Mesenteric fat pad (tissue), 1 donor: ENCODE measurements around the gene RTN4RL1. TPM values are rescaled to one million over a fixed set of nuclear protein-coding genes. Genes with fewer than 3 reads are reported as not detected.

Experiments
- DNase-seq: peaks from one replicate; pipeline ENCODE4 v3.0.0-alpha.2; 2020; ENCODE audit warnings: low spot score
- total RNA-seq: library from RNA; stranded (reverse); fragmentation: NEBNext Ultra II Directional; extraction: Animal tissue kit (Norgen Biotek cat#: 25700); gene quantifications from one replicate; pipeline ENCODE4 v1.2.1, GENCODE V29; 2021
- donor health status: DM: yes; HTN: yes; CAD: no.

RTN4RL1 gene
- total RNA-seq, 1 donor from 2014 or later = 11.2 TPM

DNA sequence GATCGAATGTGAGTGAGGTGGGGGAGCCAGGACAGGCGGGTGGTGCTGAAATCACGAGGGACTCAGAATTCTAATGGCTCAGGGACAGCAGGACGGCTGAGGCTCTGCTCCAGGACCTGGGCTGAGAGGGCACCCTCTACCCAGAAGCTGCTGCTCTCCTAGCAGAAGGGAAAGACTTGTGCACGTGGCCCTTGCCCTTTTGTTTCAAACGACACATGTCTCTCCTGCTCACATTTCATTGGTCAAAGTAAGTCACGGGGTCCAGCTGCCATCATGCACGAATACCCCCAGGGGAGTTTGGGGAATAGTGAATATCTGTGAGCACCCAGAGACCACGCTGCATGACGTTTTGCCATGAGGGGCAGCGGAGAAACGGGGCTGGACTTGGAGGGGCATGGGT is 73.2 kb downstream of the RTN4RL1 start:
- no peak for DNase-seq

GRCh38 chr17:1949754-1950153 is 75.4 kb downstream of the RTN4RL1 start:
- DNase-seq = no peak

DNA sequence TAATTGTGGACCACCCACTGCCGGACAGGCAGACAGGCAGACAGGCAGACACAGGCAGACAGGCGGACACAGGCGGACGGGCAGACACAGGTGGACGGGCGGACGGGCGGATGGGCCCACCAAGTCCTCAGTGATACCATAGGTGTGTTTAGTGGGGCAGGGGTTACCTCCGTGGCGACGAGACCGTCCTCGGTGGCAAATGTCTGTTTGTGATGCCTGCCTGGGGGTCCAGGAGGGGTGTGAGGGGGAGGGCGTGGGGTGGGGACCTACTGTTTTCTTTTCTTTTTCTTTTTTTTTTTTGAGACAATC is 76.7 kb downstream of the RTN4RL1 start:
- DNase-seq = no peak

- DNase-seq = no peak
Measured at GRCh38 chr17:1947743-1948516, 77.2 kb downstream of the RTN4RL1 start.

DNA sequence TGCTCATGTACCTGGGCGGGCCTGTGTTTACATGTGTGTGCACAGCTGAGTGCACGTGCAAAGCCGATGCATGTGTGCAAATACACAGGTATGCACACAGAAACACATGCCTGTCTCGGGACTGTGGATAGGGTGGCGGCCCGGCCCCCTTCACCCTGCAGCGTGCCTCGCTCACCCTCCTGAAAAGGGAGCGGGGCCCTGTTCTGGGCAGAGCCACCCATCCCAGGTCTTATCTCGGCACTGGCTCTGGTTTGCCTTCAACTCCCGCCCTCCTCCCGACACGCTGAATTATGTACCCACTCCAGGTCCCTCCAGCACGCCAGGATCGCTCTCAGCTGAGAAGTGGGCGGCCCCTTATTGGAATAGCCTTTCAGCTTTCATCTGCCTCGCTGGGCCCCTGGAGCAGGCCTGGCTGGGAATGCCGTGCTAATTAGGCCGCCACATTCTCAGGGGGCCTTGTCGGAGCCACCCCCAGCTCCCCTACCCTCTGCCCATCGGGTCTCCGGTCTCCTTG is 77.8 kb downstream of the RTN4RL1 start:
- no peak for DNase-seq

DNA sequence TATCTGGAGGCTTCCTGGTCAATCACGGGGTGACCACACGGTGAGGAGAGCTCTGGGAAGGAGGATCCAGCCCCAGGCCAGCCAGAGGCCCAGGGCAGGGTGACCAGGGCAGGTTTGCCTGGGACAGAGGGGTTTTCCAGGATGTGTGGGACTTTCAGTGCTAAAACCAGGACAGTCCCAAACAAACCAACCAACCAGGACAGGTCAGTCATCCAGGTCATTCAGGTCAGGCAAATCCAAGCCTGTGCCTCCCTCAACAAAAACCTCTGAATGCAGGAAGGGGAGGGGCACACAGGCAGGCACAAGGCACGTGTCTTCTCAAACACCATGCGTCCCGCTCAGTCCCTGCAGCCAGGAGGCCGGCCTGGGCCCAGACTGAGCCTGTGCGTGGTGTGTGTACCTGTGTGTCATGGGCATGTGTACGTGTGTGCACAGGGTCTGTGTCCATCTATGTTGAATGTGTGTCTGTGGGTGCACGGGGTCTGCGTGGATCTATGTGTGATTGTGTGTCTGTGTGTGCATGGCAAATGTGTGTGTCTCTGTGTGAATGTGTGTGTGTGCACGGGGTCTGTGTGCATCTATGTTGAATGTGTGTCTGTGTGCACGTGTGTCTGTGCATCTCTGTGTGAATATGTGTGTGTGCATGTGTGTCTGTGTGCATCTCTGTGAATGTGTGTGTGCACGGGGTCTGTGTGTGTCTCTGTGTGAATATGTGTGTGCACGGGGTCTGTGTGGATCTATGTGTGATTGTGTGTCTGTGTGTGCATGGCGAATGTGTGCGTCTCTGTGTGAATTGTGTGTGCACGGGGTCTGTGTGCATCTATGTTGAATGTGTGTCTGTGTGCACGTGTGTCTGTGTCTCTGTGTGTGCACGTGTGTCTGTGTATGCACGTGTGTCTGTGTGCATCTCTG is 78.9 kb downstream of the RTN4RL1 start:
- no peak for DNase-seq

DNA sequence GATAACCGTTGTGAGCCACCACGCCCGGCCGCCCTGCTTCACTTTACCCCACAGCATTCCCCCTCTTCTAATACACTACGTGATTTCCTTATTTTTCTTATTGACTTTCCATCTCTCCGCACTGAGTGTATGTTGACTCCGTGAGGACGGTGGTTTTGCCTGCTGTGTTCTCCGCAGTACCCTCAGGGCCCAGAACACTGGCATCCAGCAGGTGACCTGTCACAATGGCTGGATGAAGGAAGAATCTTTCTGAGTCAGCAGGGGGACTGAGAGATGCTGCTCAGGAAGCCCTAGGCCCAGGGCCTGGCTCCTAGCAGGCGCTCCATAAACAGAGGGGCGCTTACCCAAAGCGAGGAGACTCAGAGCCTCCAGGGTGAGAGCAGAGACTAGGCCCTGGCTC is 79.5 kb downstream of the RTN4RL1 start:
- no peak for DNase-seq

DNA sequence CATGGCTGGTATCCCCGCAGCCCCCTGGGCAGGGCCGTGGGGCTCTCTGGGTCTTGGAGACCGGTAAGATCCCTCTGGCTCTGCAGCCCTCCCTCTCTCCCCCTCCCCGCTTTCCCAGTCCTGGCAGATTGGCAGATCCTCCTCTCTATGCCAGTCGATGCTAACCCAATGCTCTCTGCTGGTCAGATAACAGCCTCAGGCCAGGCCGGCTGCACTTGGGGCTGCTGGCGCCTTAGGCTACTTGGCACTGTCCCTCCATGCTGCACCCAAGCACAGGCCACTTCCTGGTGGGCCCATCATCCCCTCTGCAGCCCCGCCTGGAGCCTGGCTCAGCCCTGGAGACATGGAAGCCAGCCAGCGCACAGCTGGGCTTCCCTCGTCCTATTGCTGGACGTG is 81.7 kb downstream of the RTN4RL1 start:
- DNase-seq = no peak

GRCh38 chr17:1942666-1943435 is 82.3 kb downstream of the RTN4RL1 start:
- DNase-seq = no peak

DNA sequence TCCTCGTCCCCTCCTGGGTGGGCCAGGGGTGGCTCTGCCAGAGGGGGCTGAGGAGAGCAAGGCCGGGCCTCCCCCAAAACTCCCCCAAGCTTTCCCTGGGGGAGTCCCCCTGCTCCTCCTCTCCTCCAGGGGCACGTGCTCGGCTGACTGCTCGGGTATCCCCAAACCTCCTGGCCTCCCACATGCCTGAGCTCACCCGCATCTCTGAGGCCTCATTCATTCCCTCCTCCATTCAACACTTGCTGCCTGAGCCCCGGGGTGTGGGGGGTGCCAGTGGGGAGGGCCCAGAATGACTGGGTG is 83.1 kb downstream of the RTN4RL1 start:
- no peak for DNase-seq

- no peak for DNase-seq
Measured at GRCh38 chr17:1941272-1942065, 83.7 kb downstream of the RTN4RL1 start.

DNA sequence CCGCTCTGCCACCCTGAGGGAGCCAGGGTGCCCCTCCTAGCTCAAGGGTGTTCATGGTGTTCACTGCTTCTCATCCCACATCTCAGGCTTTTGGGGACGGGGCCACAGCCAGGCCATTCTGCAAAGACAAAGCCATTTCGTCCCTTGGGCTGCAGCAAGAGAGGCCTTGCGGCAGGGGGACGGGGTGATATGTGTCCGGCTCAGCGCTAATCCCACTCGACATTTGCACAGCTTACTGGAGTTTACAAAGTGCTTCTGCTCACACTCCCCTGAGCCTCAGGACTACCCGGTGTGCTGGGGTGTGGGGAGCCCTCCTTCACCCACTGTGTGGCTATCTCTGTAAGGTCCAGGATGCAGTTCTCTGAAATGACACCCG is 84.3 kb downstream of the RTN4RL1 start:
- no peak for DNase-seq

DNA sequence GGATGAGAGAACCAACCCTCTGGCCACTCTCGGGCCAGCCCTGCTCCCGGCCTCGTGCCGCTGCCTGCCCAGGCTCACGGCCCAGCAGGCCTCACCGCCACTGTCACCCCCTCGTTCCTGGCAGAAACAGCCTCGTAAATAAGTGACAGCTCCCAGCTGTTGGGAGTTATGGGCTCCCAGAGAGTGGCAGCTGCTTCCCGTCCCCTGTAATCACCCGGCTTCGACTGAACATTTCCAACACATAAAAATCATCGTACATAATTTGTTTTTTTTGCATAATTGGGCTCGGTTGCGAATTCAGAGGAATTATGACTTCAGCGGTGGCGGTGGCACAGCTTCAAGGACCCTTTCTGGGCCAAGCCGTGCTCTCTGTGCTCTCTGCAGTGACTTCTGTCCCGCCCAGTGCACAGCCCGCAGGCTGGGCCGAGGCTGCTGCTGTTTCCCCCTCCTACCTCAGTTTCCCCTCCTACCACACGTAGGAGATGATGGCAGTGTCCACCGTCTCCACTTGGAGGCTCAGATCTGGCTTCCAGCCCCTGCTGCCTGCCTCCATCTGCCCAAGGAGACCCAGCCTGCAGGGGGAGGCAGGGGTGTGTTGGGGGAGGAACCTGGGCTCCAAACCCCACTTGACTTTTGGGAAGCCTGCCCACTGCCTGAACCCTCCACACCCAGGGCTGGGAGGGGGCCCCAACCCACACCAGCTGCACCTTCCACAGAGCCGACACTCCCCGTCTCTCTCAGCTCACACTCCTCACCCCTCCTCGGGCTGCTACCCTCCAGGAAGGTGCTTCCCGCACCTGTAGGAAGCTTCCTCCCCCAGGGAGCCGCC is 84.9 kb downstream of the RTN4RL1 start:
- no peak for DNase-seq

DNA sequence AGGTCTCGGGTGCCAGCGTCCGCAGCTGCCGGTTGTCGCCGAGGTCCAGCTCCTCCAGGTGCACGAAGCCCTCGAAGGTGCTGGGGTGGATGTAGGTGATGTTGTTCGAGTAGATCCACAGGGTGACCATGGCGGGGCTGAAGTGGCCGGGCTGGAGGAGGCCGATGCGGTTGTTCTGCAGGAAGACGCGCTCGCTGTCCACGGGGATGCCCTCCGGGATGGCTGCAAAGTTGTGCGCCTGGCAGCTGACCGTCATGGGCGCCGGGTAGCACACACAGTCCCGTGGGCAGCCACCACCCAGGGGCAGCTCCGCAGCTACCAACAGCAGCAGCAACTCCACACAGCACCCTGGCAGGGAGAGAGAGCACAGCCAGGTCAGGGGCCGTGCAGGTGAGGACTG is 87.7 kb downstream of the RTN4RL1 start:
- DNase-seq = no peak

DNA sequence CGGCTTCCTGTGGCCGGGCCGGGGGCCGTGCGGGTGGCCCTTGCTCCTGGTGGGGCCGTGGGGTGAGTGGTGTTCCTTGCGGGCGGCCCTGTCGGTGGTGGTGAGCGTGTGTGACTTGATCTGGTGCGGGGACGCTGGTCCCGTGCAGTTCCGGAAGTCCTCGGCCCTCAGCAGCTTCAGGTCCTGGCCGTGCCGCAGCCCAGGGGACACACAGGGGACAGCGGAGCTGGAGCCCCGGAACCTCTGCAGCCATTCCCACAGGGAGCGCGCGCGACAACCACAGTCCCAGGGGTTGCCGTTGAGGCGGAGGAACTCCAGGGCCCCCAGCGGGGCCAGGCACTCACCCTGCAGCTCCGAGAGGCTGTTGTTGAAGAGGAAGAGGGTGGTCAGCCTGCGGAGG is 88.4 kb downstream of the RTN4RL1 start:
- DNase-seq = no peak

GRCh38 chr17:1934901-1935300 is 90.2 kb downstream of the RTN4RL1 start:
- no peak for DNase-seq

- no peak for DNase-seq
Measured at GRCh38 chr17:1933875-1934715, 91.0 kb downstream of the RTN4RL1 start.

GRCh38 chr17:1931844-1932579 is 93.1 kb downstream of the RTN4RL1 start:
- DNase-seq = no peak

GRCh38 chr17:1930337-1930645 is 94.8 kb downstream of the RTN4RL1 start:
- DNase-seq = no peak
